Bronchial epithelial cell (primary cell): ENCODE measurements around the gene RADIL. TPM values are rescaled to one million over a fixed set of nuclear protein-coding genes. Genes with fewer than 3 reads are reported as not detected.

Experiments
- DNase-seq: peaks from one replicate; pipeline ENCODE4 v3.0.0-alpha.2; 2010; ENCODE audit warnings: low read depth
- FAIRE-seq: peaks from 2 replicates; lab custom pipeline; 2011; peaks lifted over from hg19 to GRCh38; lab: Jason Lieb, UNC
- H3K27me3 ChIP-seq: 2 replicates; pipeline ENCODE4 v1.5.1; 2011; ENCODE audit warnings: low read length; ENCODE audit not compliant: control insufficient read depth, insufficient read depth
- H3K36me3 ChIP-seq: 2 replicates; pipeline ENCODE4 v1.5.1; 2011; ENCODE audit warnings: low read length; ENCODE audit not compliant: control insufficient read depth, insufficient read depth
- H3K4me3 ChIP-seq: 2 replicates; pipeline ENCODE4 v1.5.1; 2011; ENCODE audit warnings: mild to moderate bottlenecking, low read depth, low read length, control low read depth
- CTCF ChIP-seq: IDR thresholded peaks from 2 replicates; pipeline ENCODE4 v1.5.1; 2011; ENCODE audit warnings: mild to moderate bottlenecking, moderate library complexity, low read length, control low read depth, inconsistent platforms; ENCODE audit not compliant: insufficient read depth, severe bottlenecking
- total RNA-seq: library from RNA; depleted of rRNA; stranded (reverse); fragments of >200 nt; gene quantifications from 2 replicates; pipeline ENCODE4 v1.2.1, GENCODE V29; 2014

Gene RADIL
- total RNA-seq, 1 donor from 2014 or later = under 0.01 TPM

- H3K36me3 ChIP-seq = no peaks in the 10 kb centered on the region
- DNase-seq = no peak
- FAIRE-seq = no peak
- TF ChIP-seq CTCF = no peak
- no peak overlapping the region for H3K4me3 ChIP-seq
- no peaks in the 10 kb centered on the region for H3K27me3 ChIP-seq
Observed at GRCh38 chr7:4875391-4875790, 8.1 kb downstream of the RADIL start.

- H3K4me3 ChIP-seq = no peak overlapping the region
- DNase-seq (no peak), FAIRE-seq (no peak)
- no peaks in the 10 kb centered on the region for H3K27me3 ChIP-seq
- H3K36me3 ChIP-seq = no peaks in the 10 kb centered on the region
- TF ChIP-seq CTCF = no peak
Observed at GRCh38 chr7:4873071-4873944, 10.2 kb downstream of the RADIL start.

GRCh38 chr7:4871930-4872675 is 11.4 kb downstream of the RADIL start:
- TF ChIP-seq CTCF = no peak
- no peaks in the 10 kb centered on the region for H3K27me3 ChIP-seq
- FAIRE-seq = no peak

GRCh38 chr7:4871056-4871680 is 12.3 kb downstream of the RADIL start:
- H3K36me3 ChIP-seq = no peaks in the 10 kb centered on the region
- H3K27me3 ChIP-seq = no peaks in the 10 kb centered on the region
- TF ChIP-seq CTCF = no peak
- no peak for FAIRE-seq
- DNase-seq = no peak
- H3K4me3 ChIP-seq = no peak overlapping the region

More at GRCh38 chr7:4871930-4872675, 11.4 kb downstream of the RADIL start:
- Histone ChIP-seq H3K36me3 (no peaks in the 10 kb centered on the region), H3K4me3 (no peak overlapping the region)
- no peak for DNase-seq

- TF ChIP-seq CTCF = no peak
- no peak for DNase-seq
- no peak for FAIRE-seq
- Histone ChIP-seq H3K27me3 (no peaks in the 10 kb centered on the region), H3K36me3 (no peaks in the 10 kb centered on the region), H3K4me3 (no peak overlapping the region)
Observed at GRCh38 chr7:4868493-4868892, 15.0 kb downstream of the RADIL start.
